ENCODE results near the gene ANO7.

DNA sequence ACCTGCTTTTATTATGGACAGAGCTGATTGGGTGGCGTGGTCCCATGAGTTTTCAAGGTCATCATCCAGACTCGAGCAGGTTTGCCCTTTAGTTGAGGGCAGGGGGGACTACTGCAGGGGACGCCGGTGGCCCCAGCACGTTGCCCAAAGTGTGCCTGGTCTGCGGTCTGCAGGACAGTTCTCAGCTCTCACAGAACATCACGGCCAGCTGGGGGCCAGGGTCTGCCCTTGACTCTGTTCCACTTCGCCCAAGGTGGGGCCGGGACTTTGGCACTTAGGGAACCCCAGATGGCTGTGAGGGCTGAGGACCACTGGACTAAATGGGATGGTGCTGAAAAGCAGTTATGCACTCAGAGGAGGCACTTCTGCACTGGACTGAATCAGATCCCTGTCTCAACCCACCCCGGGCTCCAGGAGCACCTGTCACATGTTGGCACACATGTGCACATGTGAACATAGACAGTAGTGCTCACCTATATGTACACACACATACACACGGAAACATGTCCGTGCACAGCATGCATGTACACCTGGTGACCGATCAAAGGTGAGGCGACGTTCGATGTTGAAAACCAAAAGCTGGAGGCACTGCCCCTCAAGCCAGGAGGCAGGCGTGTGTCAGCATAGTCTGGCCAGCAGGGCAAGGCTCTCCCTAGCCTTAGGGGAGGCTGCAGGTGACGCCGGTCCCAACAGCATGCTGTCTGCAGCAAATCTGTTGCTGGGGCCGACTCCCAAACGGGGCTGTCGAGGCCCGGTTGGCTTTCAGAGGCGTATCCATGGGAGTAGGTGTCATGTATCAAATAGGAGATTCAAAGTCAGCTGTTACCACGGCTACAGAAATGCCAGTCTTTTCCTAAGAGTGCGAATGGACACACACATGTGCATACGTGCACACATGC lies 10.2 kb downstream of the ANO7 start:
- TF ChIP-seq, protein P1, sequence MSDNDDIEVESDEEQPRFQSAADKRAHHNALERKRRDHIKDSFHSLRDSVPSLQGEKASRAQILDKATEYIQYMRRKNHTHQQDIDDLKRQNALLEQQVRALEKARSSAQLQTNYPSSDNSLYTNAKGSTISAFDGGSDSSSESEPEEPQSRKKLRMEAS (IDR thresholded peaks at IDR 0.05), result no peak
- TF ChIP-seq CTCF (IDR thresholded peaks at IDR 0.05 in 2 of 3, conservative IDR thresholded peaks at IDR 0.05 in 1 of 3; ENCODE audit: borderline replicate concordance in 1 of 3, insufficient read depth in 1 of 3, low read depth in 2 of 3, low read length in 2 of 3) (no peak), POLR2AphosphoS5 (IDR thresholded peaks at IDR 0.05; ENCODE audit: low read depth, low read length) (no peak), POLR2A (IDR thresholded peaks at IDR 0.05; ENCODE audit: borderline replicate concordance, extremely low read depth, insufficient read depth, insufficient read length) (no peak), YY1 (IDR thresholded peaks at IDR 0.05; ENCODE audit: extremely low read depth, insufficient replicate concordance, low read depth, low read length) (no peak), TCF7L2 (IDR thresholded peaks at IDR 0.05; ENCODE audit: borderline replicate concordance, extremely low read depth, insufficient read depth, insufficient read length) (no peak)
